Left lung (tissue), 10 donors: ENCODE data around the gene FBXO41. TPM values are rescaled to one million over a fixed set of nuclear protein-coding genes. Genes with fewer than 3 reads are reported as not detected.
A peak's percentile ranks its signal among the peaks of the same experiment; 100 is the strongest.

ENCODE experiments used
- ATAC-seq: fragments of 200-7000 bp; cut with Tn5 transposase; one replicate; pipeline ENCODE4 v1.9.1; 2020; ENCODE audit warnings: moderate library complexity
- DNase-seq, 4 donors: peaks; one replicate each; pipeline ENCODE4 v3.0.0-alpha.2; 2013 to 2020
- H3K27ac ChIP-seq, 2 donors: fragments of 200-600 bp; sonication (generic) in 1 of 2; one replicate each; pipeline versions ENCODE4 v1.5.0 to v1.8.0; 2020 to 2021
- H3K27me3 ChIP-seq, 2 donors: fragments of 200-600 bp; sonication (generic) in 1 of 2; one replicate each; pipeline versions ENCODE4 v1.5.0 to v1.8.0; 2020 to 2021
- H3K36me3 ChIP-seq, 2 donors: fragments of 200-600 bp; sonication (generic) in 1 of 2; one replicate each; pipeline versions ENCODE4 v1.5.0 to v1.8.0; 2020 to 2021
- H3K4me1 ChIP-seq, 2 donors: fragments of 200-600 bp; one replicate each; pipeline ENCODE4 v1.8.0; 2021
- H3K4me3 ChIP-seq, 2 donors: fragments of 200-600 bp; sonication (generic) in 1 of 2; one replicate each; pipeline versions ENCODE4 v1.5.0 to v1.8.0; 2020 to 2021; ENCODE audit warnings: mild to moderate bottlenecking in 1 of 2
- H3K9me3 ChIP-seq, 2 donors: fragments of 200-600 bp; sonication (generic) in 1 of 2; one replicate each; pipeline versions ENCODE4 v1.5.0 to v1.8.0; 2020 to 2021
- intact Hi-C, 2 donors: fragments of 100-400 bp; cut with DNase I; formaldehyde crosslinking; loops; one replicate each; pipeline versions ENCODE4 v1.11.2 to v1.14.2; 2022
- polyA plus RNA-seq, 6 donors: library from polyadenylated mRNA; unstranded; fragments of 120-200 nt; gene quantifications; one replicate each; pipeline ENCODE4 v1.2.1, GENCODE V29; 2013; ENCODE audit not compliant: insufficient read length in 6 of 6
- total RNA-seq, 2 donors: library from RNA; stranded (reverse); fragmentation: NEBNext Ultra II Directional; extraction: Animal tissue kit (Norgen Biotek cat#: 25700); gene quantifications; one replicate each; pipeline ENCODE4 v1.2.1, GENCODE V29; 2021
- TF ChIP-seq, protein P1 (sequence below), 2 donors: fragments of 200-600 bp; sonication (generic) in 1 of 2; IDR thresholded peaks; one replicate each; pipeline versions ENCODE4 v1.5.0 to v1.8.0; 2021; ENCODE audit warnings: antibody characterized with exemption in 2 of 2
- donor health status: DM: no; HTN: yes; CAD: no.
- donor health status: DM: no; HTN: no; CAD: no.

Gene FBXO41
- total and polyA plus RNA-seq, 8 donors = 1.4 to 3.5 (median 1.9) TPM

DNA sequence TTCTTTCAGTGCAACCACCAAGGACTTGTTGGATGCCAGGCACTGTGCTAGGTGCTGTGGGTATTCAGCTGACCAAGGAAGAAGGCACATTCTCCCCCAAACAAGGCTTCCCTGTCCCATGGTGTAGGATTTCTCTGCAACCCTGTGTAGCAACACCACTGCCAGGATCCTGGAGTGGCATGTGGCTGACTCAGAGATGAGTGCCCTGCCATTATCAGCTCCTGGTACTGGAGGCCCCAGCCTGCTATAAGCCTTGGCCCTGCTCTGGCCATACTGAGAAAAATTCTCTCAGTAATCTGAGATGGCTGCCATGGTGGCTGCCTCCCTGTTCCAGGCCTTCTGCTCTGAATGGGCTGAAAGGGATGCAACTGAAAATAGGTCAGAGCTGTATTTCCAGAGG lies 66.0 kb downstream of the FBXO41 start:
- Histone ChIP-seq H3K9me3 (no peaks in the 10 kb centered on the region), H3K36me3 (peaks cover 0 to 45% of the 10 kb centered on the region in 2 donors), H3K4me3 (no peak overlapping the region), H3K27me3 (no peaks in the 10 kb centered on the region), H3K27ac (no peak overlapping the region), H3K4me1 (peaks cover 7 to 20% of the 10 kb centered on the region in 2 donors)
- ATAC-seq = no peak
- intact Hi-C loops = no loop called here
- TF ChIP-seq, protein P1, sequence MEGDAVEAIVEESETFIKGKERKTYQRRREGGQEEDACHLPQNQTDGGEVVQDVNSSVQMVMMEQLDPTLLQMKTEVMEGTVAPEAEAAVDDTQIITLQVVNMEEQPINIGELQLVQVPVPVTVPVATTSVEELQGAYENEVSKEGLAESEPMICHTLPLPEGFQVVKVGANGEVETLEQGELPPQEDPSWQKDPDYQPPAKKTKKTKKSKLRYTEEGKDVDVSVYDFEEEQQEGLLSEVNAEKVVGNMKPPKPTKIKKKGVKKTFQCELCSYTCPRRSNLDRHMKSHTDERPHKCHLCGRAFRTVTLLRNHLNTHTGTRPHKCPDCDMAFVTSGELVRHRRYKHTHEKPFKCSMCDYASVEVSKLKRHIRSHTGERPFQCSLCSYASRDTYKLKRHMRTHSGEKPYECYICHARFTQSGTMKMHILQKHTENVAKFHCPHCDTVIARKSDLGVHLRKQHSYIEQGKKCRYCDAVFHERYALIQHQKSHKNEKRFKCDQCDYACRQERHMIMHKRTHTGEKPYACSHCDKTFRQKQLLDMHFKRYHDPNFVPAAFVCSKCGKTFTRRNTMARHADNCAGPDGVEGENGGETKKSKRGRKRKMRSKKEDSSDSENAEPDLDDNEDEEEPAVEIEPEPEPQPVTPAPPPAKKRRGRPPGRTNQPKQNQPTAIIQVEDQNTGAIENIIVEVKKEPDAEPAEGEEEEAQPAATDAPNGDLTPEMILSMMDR (IDR thresholded peaks at IDR 0.05) = no peak
- no peak for DNase-seq

DNA sequence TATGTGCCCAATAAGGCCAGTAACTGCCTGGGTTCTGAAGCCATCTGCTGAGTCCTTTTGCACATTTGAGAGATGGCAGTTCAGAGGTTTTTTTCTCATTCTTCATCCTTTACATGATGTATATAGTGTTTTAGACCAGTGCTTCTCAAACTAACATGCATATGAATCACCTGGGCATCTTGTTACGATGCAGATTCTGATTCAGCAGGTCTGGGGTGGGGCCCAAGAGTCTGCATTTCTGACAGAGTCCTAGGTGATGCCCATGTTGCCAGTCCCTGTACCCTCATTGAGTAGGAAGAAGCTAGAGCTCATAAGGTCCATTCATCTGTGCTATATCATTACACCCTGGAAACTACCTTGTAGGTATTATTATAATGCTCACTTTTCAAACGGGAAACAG lies 66.5 kb downstream of the FBXO41 start:
- H3K27ac ChIP-seq = no peak overlapping the region
- TF ChIP-seq, protein P1 (IDR thresholded peaks at IDR 0.05) = no peak
- peaks cover 7 to 21% of the 10 kb centered on the region in 2 donors for H3K4me1 ChIP-seq
- no peaks in the 10 kb centered on the region for H3K9me3 ChIP-seq
- peaks cover 0 to 40% of the 10 kb centered on the region in 2 donors for H3K36me3 ChIP-seq
- H3K4me3 ChIP-seq = no peak overlapping the region
- DNase-seq (no peak), ATAC-seq (no peak)
- no peaks in the 10 kb centered on the region for H3K27me3 ChIP-seq
- intact Hi-C loops = no loop called here

DNA sequence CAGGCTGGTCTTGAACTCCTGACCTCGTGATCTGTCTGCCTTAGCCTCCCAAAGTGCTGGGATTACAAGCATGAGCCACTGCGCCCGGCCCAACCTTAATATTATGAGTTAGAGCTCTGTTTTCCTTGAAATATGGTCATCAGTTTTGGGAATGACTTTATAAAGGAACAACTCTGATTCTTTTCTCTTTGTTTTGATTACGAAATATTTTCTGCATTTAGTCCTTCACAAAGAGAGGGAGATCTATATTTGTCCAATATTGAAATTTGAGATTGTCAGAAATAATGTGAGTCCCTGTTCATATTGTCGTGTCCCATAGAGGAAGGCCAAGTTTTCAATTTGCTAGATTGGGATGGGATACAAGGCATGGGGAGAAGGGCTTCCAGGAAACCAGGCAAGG lies 67.1 kb downstream of the FBXO41 start:
- TF ChIP-seq, protein P1 (IDR thresholded peaks at IDR 0.05) = no peak
- no peak for DNase-seq
- Histone ChIP-seq H3K27me3 (no peaks in the 10 kb centered on the region), H3K36me3 (peaks cover 0 to 34% of the 10 kb centered on the region in 2 donors), H3K4me3 (no peak overlapping the region), H3K27ac (no peak overlapping the region), H3K4me1 (peaks cover 7 to 21% of the 10 kb centered on the region in 2 donors), H3K9me3 (no peaks in the 10 kb centered on the region)
- intact Hi-C loops = no loop called here
- ATAC-seq = no peak

DNA sequence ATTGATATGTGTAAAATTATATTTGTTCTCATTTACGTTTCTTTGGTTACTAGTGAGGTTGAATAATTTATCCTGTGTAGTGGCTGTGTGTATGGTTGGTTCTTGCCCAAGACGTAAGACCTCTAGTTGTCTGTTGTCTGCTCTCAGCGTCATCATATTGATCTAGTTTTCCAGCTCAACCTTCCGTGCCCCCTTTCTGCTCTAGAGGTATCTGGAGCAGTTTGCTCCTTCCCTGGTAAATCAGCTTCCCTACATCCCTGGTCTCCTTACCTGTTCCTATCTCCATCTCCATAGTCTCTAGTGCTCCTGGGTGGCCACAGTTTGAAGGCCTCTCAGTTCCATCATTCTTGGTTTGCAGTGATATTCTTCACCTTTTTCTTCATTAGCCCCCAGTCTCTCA lies 69.0 kb downstream of the FBXO41 start:
- DNase-seq (no peak), ATAC-seq (no peak)
- no peaks in the 10 kb centered on the region for H3K27me3 ChIP-seq
- no peak overlapping the region for H3K4me3 ChIP-seq
- peaks cover 0 to 15% of the 10 kb centered on the region in 2 donors for H3K36me3 ChIP-seq
- intact Hi-C loops = no loop called here
- H3K9me3 ChIP-seq = no peaks in the 10 kb centered on the region
- H3K4me1 ChIP-seq = peaks cover 7 to 21% of the 10 kb centered on the region in 2 donors
- H3K27ac ChIP-seq = no peak overlapping the region
- TF ChIP-seq, protein P1 (IDR thresholded peaks at IDR 0.05) = no peak

DNA sequence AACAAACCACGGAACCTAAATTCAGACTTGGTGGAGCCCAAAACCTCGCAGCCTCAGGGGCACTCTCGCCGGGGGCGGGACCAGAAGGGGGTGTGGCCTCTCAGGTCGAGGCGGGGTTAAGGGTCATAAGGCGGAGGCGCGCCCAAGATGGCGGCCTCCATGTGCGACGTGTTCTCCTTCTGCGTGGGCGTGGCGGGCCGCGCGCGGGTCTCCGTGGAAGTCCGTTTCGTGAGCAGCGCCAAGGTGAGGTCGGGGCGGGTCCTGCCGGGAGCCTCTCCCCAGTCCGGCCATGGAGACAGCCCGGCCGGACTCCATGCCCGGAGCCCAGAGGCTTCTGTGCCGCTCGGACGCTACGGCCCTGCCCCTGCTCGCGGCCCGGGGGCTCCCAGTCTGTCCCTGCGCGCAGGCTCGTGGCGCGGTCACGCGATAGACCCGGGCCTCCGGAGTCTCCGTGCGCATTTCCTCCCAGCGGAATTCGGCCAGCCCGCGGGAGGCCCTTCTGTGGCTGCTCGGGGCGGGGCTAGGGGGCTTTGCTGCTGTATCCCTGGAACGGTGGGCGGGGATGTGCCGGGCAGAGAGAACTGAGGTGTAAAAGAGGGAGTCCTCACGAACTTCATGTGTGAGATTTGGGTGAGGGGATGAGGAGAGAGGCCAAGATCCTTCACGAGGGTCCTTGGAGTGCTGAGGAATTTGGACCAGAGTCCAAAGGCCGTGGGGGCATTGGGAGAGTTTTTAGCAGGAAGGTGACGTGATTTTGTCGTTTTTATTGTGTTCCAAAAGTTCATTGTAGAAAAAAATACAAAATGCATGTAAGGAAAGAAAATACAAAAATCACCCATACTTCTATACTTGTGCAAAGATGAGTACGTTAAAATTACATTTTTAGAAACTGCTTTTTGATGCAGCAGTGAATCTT lies 69.9 kb downstream of the FBXO41 start, which contains the start of gene SMYD5:
TSS of gene SMYD5 (plus strand) at position 126 of the 916 bp plus-strand sequence. CDS start at position 148, 22 bp downstream.
- no peaks in the 10 kb centered on the region for H3K9me3 ChIP-seq
- H3K27ac ChIP-seq = peak within 1 kb of the TSS; percentile 53 to 64
- H3K4me1 ChIP-seq = peaks cover 7 to 21% of the 10 kb centered on the region in 2 donors
- no peaks in the 10 kb centered on the region for H3K27me3 ChIP-seq
- intact Hi-C loops = no loop called here
- H3K36me3 ChIP-seq = peaks cover 0 to 10% of the 10 kb centered on the region in 2 donors
- peak within 1 kb of the TSS; percentile 78 to 98 for H3K4me3 ChIP-seq
- DNase-seq = peak; percentile 83 to 93 (median 86)
- TF ChIP-seq, protein P1 (IDR thresholded peaks at IDR 0.05) = no peak
- ATAC-seq = peak; percentile 95
